ENCODE results near the gene ACTR3. TPM values are rescaled to one million over a fixed set of nuclear protein-coding genes. Genes with fewer than 3 reads are reported as not detected.

Gene ACTR3
- total and polyA plus RNA-seq, 10 of the 15 experiments (the other 5 are each of a cell fraction or from before 2014, with no cell fraction given) = 79.1 to 616 (median 471) TPM

- ChIA-PET CTCF (no interaction called here), SMC1A (ENCODE audit: uncharacterized antibody, unreplicated experiment) (interaction anchor here (1.0 to 1.8 kb wide), 3 partner anchors 37 to 135 kb away, joined by 3 read pairs; no protein-coding TSS in a partner anchor), POLR2A (no interaction called here), RAD21 (ENCODE audit: unreplicated experiment) (no interaction called here)
- no peaks in the 10 kb centered on the region for H3K9me3 ChIP-seq (replicated peaks; ENCODE audit: control insufficient read depth, insufficient read depth, low read length)
- H3K4me2 ChIP-seq (ENCODE audit: control insufficient read depth, insufficient read depth) = no peak overlapping the region
- DNase-seq (ENCODE audit: low read depth, low spot score) (no peak), ATAC-seq (no peak), FAIRE-seq (no peak)
- no peak overlapping the region for H2AFZ ChIP-seq (ENCODE audit: control insufficient read depth, low read depth, low read length)
- no peak overlapping the region for H3K4me3 ChIP-seq
- 24% methylated on average over 2 of the region's 2 CpGs for WGBS (ENCODE audit: insufficient coverage, insufficient replicate concordance, low lambda C conversion rate, missing lambda C conversion rate)
- no TSS peak for BruUV-seq (replicated peaks)
- no peak overlapping the region for H3K27ac ChIP-seq (ENCODE audit: control insufficient read depth, insufficient read depth)
- in situ Hi-C loops (cut with MboI) (no loop called here), intact Hi-C loops (cut with micrococcal nuclease; ENCODE audit: unreplicated experiment) (loop anchor here (5.0 kb wide), 1 partner anchor 41 kb away; no protein-coding TSS in a partner anchor)
- H3K9ac ChIP-seq (ENCODE audit: control insufficient read depth, insufficient read depth, low read length) = no peak overlapping the region
- H3K36me3 ChIP-seq (ENCODE audit: control insufficient read depth in 2 of 2, insufficient read depth in 2 of 2, low read length in 1 of 2) = no peaks in the 10 kb centered on the region
- no peaks in the 10 kb centered on the region for H3K79me2 ChIP-seq (ENCODE audit: control insufficient read depth, insufficient read depth, low read length)
- no peak for TF ChIP-seq RAD51 (IDR thresholded peaks at IDR 0.05)
- no peak for TF ChIP-seq IKZF1 (conservative IDR thresholded peaks at IDR 0.05)
- TF ChIP-seq GATAD2B (conservative IDR thresholded peaks at IDR 0.05; ENCODE audit: low read depth) = no peak
- TF ChIP-seq TARDBP (IDR thresholded peaks at IDR 0.05; ENCODE audit: borderline replicate concordance) = no peak
- no peak for TF ChIP-seq ZNF207 (IDR thresholded peaks at IDR 0.05; ENCODE audit: borderline replicate concordance)
- TF ChIP-seq, protein P1, sequence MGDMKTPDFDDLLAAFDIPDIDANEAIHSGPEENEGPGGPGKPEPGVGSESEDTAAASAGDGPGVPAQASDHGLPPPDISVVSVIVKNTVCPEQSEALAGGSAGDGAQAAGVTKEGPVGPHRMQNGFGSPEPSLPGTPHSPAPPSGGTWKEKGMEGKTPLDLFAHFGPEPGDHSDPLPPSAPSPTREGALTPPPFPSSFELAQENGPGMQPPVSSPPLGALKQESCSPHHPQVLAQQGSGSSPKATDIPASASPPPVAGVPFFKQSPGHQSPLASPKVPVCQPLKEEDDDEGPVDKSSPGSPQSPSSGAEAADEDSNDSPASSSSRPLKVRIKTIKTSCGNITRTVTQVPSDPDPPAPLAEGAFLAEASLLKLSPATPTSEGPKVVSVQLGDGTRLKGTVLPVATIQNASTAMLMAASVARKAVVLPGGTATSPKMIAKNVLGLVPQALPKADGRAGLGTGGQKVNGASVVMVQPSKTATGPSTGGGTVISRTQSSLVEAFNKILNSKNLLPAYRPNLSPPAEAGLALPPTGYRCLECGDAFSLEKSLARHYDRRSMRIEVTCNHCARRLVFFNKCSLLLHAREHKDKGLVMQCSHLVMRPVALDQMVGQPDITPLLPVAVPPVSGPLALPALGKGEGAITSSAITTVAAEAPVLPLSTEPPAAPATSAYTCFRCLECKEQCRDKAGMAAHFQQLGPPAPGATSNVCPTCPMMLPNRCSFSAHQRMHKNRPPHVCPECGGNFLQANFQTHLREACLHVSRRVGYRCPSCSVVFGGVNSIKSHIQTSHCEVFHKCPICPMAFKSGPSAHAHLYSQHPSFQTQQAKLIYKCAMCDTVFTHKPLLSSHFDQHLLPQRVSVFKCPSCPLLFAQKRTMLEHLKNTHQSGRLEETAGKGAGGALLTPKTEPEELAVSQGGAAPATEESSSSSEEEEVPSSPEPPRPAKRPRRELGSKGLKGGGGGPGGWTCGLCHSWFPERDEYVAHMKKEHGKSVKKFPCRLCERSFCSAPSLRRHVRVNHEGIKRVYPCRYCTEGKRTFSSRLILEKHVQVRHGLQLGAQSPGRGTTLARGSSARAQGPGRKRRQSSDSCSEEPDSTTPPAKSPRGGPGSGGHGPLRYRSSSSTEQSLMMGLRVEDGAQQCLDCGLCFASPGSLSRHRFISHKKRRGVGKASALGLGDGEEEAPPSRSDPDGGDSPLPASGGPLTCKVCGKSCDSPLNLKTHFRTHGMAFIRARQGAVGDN (IDR thresholded peaks at IDR 0.05) = no peak
- TF ChIP-seq HCFC1 (IDR thresholded peaks at IDR 0.05; ENCODE audit: low read length) = no peak
- TF ChIP-seq, protein P2, sequence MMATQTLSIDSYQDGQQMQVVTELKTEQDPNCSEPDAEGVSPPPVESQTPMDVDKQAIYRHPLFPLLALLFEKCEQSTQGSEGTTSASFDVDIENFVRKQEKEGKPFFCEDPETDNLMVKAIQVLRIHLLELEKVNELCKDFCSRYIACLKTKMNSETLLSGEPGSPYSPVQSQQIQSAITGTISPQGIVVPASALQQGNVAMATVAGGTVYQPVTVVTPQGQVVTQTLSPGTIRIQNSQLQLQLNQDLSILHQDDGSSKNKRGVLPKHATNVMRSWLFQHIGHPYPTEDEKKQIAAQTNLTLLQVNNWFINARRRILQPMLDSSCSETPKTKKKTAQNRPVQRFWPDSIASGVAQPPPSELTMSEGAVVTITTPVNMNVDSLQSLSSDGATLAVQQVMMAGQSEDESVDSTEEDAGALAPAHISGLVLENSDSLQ (IDR thresholded peaks at IDR 0.05) = no peak
- no peak for TF ChIP-seq EP300 (IDR thresholded peaks at IDR 0.05; ENCODE audit: borderline replicate concordance in 1 of 2, control insufficient read depth in 1 of 2, low read depth in 2 of 2, low read length in 2 of 2)
- TF ChIP-seq NFXL1 (IDR thresholded peaks at IDR 0.05; ENCODE audit: borderline replicate concordance) = no peak
- TF ChIP-seq SMC3 (IDR thresholded peaks at IDR 0.05; ENCODE audit: borderline replicate concordance, low read length) = no peak
- H3K27me3 ChIP-seq (replicated peaks in 1 of 2; ENCODE audit: control insufficient read depth in 2 of 2, insufficient read depth in 2 of 2, low read length in 1 of 2) = no peaks in the 10 kb centered on the region
- no peaks in the 10 kb centered on the region for H3K4me1 ChIP-seq (ENCODE audit: control insufficient read depth, insufficient read depth, low read length)
- no peaks in the 10 kb centered on the region for H4K20me1 ChIP-seq (ENCODE audit: control insufficient read depth, insufficient read depth)
Observed at GRCh38 chr2:113846429-113846828, 43.5 kb upstream of the ACTR3 start.
